GM19351 (cell line): ENCODE data around the gene DOK4.
"Not testable (repeated sequence)": the region's sequence is repeated elsewhere in the genome, so short reads cannot be mapped to it uniquely, and the experiment has no call there.

Experiments
- ATAC-seq: cut with Tn5 transposase; IDR thresholded peaks from one replicate; pipeline ENCODE4 v1.9.1; 2021; ENCODE audit warnings: mild to moderate bottlenecking, moderate library complexity; ENCODE audit not compliant: unreplicated experiment

The DOK4 gene

DNA sequence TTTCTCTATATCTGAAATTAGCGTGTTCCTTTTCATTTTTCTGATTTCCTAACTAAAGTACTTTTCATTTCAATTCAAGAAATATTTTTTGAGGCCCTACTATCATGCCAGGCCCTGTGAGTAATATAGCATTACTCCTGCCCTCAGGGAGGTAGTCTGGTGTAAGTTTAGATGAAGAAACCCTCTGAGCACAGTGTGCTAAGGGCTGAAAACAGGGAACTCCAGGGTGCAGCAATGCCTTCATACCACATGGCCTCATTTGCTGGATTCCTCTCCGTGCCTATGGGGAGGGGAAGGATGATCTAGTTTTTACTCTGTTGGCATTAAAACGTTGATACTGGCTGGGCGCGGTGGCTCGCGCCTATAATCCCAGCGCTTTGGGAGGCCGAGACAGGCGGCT lies 34.3 kb downstream of the DOK4 start:
- ATAC-seq: no peak

DNA sequence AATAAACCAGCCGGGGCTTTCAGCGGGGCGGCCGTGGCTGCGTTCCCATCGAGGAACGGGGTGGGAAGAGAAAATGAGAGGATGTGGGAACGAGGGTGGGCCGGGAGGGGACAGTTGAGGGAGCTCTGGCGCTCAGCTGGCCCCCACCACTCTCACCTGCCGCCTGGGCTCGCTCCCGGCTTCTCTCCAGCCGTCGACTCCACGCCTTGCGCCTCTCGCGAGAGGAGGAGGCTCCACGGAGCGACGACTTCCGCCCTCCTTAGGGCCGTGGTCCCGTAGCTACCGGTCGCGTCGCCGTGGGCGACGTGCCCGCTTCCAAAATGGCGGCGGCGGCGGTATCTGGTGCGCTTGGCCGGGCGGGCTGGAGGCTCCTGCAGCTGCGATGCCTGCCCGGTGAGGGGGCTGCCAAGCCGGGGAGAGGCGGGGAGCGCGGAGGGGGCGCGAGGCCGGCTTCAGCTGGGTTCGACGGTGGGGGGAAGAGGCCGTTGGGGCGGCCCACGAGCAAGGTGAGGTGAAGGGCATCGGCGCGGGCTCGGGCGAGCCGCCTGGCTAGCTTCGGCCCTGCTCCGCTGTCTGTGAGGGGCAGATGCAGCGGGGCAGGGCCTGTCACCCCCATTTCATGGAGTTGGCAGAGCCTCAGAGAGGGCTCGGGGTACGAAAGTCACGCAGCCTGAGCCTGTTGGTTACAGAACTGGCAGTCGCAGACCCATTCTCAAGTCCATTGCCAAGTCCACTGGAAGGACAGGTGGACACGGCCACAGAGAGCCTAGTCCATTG lies 38.9 kb downstream of the DOK4 start, which contains the start of the genes CIAPIN1 and COQ9:
Gene CIAPIN1, minus strand, starts transcription at position 200 of the 777 bp plus-strand sequence. CDS start 6,457 bp downstream, outside the sequence.
Gene COQ9, plus strand, starts transcription at position 294 of the 777 bp plus-strand sequence. Its CDS starts 27 bp downstream, at position 321.
- peak; percentile 99 for ATAC-seq

DNA sequence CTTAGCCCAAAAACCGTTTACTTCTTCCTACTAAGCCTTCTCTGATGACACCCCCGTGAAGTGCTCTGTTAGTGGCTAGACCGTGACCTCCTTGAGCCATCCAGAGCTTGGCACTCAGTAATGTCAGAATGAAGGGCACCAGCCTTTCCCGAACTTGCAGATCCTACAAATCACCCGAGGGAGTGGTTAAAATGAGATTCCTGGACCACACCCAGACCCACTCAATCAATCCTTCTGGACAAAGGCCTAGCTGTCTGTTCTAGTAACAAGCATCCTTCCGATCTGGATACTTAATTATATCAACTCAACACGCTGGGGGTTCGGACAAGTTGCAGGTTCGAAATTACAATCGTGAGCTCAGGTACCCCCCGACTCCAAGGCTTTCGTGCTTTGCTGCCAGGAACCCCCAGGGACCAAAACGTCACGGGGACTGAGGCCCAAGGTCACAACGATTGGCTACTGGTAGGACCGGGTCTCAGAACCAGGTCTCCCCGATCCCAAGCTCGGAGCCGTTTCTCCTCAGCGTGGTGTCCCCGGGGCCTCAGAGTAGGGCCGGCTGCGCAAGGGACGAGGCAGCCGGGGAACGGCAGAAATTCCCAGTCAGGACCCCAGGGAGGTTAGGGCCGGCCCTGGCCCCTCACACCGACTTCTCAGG lies 39.6 kb downstream of the DOK4 start:
- ATAC-seq: peak; percentile 42

DNA sequence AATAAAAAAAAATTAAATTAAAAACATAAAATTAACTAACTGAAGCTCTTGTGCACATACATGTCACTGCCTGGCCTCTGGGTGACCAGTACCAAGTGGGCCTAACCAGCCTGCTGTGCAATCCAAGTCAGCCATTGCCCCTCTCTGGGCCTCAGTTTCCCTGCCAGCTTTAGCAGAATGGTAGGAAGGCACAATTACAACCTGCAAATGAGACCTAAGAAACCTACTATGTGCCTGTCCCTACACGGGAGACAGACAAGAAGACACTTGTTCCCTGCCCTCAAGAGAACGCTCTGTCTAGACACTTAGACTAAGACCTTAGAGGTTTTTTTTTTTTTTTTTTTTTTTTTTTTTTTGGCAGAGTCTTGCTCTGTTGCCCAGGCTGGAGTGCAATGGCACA lies 40.8 kb downstream of the DOK4 start:
- ATAC-seq: no peak

DNA sequence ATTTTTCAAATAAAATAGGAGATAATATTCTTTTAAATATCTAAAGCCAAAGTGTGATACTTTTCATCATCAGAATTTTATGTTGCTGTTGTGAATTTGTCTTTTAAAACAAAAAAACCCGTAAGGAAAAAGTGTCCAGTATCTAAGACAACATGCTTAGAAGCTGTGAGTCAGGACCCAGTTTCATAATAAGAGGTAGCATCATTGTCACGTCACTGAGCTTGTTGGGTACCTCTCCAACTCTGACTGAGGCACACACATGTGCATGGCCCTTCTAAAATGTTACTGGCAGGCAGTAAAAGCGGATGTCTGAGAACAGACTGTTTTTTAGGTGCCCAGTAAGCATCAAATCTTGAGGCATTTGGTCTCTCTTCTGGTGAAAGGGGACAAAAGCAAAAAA lies 41.6 kb downstream of the DOK4 start:
- no peak for ATAC-seq

DNA sequence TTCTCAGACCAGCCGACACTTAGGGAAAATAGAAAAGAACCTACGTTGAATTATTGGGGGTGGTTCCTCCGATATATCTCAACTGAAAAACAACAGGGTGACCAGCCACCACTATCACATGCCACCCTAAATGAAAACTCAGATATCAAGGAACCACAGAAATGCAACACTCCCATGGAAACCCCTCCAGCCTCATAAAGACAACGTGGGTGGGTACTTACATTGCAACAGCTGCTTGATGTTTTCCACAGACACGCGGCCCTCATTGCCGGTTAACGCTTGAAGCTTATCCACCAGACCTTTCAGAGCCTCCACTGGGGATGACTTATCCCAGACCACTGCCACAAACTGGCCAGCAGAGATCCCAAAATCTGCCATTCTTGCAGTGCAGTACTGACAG lies 45.7 kb downstream of the DOK4 start:
- ATAC-seq: not testable (repeated sequence)

DNA sequence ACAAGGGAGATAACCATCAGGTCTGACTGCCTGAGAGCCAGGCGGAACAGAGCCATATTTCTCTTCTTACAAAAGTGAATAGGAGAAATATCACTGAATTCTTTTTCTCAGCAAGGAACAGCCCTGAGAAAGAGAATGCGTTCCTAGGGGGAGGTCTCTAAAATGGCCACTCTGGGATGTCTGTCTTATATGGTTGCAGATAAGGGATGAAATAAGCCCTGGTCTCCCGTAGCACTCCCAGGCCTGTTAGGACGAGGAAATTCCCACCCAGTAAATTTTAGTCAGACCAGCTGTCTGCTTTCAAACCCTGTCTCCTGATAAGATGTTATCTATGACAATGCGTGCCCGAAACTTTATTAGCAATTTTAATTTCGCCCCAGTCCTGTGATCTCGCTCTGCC lies 46.3 kb downstream of the DOK4 start:
- ATAC-seq: not testable (repeated sequence)

DNA sequence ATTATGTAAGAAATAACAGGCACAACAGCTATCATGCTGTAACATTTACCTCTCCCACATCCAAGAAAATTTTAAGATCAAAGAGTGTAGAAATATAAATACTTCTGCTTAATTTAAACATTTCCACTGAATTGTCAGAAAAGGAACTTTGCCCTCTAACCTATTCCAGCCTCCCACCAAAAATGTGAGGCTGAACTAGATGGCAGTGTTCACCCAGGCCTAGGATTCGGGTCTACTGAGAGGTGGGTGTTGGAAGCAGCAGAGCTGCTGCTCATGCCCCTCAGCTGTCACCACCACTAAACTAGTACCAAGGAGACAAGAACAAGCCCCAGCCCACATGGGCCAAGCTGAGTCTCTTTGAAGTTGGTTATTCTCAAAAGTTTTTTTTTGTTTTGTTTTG lies 50.5 kb downstream of the DOK4 start:
- ATAC-seq: no peak

DNA sequence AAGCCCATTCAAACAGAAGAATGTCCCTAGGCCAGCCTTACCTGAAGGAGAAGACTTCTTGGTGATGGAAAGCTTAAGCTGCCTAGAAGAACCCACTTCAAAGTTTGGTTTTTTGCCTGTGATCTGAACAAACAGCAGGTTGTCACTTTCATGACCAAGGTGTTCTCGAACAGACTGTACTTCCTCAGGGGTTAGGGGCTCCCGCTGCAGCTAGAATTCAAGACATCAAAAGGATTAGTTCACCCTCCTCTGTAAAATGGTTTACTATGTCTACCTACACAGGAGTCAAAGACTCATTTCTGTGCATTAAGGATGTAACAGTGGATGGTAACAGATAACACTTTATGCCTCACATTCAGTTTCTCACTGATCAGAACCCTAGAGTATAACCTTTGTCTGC lies 52.3 kb downstream of the DOK4 start:
- ATAC-seq: no peak

DNA sequence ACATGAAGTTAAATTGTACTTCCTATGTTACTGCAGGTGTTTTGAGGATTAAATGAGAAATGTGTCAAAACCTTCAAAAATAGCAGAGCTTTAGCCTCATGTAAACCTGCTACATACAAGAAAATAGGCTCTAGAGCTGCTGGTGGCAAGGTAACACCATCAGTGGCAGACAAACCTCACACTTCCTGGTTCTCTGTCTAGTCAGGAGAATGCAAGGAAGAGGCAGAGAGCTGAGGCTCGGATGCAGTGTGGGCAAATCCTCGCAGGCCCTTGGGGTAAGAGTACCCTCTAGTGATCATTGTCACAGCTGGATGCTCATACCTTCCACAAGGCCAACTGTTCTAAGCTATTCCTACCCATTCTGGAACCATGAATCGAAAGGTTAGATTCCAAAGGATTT lies 53.3 kb downstream of the DOK4 start:
- ATAC-seq: no peak

DNA sequence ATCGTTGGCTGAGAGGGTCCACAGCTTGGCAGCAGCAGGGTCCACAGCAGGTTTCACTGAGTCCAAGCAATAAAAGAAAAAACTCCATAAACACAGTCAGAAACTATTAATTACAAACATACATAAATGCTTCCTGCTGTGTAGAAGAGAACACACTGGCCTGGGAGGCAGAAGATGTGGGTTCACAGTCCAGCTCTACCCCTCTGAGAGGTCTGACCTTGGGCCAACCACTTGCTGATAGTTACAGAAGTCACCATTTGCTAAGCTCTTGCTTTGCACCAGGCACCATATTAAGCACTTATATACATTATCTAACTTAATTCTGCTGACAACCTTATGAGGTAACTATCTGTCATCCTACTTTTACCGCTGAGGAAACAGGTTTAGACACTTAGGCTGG lies 53.8 kb downstream of the DOK4 start:
- no peak for ATAC-seq

DNA sequence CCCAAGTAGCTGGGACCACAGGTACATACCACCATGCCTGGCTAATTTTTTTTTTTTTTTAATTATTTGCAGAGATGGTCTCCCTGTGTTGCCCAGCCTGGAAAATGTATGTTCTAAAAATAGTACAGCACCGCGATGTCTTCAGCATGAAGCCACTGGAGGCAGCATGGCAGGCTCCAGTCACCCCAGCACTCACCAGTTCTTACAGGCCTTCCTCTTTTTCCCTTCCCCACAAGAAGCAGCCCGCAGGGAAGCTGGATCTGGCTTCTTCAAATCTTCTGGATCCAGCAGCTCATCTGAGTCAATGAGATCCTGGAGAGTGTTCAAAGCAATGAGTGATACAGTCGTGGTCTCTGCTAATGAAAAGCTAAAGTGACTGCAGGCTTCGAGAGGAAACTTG lies 55.3 kb downstream of the DOK4 start:
- ATAC-seq: no peak

DNA sequence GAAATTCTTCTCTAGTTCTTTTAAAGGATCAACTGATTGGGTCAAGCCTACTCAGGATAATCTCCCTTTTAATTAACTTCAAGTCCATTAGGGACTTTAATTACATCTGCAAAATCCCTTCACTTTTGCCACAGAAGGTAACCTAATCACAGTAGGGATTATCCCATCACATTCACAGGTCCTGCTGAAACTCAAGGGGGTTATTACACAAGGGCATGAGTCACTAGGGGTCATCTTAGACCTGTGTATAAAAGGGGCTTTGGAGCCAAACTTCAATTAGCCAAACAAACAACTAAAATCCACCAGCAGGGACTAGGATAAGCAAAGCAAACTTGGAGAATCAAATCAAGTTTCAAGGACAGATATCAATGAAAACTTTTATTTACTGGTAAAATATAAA lies 58.5 kb downstream of the DOK4 start:
- no peak for ATAC-seq

DNA sequence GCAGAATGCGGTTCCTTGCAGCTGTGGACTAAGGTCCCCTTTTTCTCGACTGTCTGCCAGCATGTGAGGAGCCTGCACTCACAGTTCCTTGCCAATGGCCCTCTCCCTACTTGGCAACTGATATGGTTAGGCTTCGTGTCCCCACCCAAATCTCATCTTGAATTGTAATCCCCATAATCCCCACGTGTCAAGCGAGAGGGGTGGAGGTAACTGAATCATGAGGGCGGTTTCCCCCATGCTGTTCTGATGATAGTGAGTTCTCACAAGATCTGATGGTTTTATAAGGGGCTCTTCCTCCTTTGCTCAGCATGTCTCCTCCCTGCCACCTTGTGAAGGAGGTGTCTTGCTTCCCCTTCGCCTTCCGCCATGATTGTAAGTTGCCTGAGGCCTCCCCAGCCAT lies 59.0 kb downstream of the DOK4 start:
- no peak for ATAC-seq

DNA sequence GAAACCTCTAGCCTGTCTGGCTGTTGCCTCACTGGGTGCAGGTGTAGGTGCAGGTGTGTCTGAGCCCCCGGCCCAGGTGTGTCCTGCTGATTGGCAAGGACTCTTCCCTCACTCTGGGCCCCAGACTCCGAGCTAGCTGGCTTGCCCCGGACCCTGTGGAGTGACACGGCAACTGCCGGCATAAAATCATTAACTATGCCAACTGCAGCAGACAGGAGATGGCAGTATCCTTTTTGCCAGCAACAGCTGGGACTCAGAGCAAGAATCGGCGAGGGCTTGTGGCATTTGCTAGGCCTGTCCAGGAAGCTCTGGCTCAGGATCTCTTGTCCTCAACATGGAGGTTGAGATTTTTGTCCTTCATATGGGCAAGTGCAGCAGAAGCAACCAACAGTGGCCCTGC lies 59.9 kb downstream of the DOK4 start:
- no peak for ATAC-seq

DNA sequence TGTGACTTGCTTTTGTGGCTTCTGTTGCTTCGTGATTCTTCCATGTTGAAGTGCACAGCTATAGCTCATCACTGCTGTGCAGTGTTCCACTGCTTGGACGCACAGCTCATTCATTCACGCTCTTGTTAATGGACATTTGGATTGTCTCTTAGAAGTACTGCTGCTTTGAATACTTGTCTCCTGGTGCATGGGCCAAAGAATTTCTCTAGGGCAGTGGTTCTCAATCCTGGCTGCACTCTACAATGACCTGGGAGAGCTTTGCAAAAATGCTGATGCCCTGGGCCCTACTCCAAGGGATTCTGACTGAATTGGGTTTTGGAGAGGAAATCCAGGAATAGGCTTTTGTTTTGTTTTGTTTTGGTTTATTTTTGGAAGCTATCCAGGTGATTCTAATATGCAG lies 61.7 kb downstream of the DOK4 start:
- no peak for ATAC-seq

DNA sequence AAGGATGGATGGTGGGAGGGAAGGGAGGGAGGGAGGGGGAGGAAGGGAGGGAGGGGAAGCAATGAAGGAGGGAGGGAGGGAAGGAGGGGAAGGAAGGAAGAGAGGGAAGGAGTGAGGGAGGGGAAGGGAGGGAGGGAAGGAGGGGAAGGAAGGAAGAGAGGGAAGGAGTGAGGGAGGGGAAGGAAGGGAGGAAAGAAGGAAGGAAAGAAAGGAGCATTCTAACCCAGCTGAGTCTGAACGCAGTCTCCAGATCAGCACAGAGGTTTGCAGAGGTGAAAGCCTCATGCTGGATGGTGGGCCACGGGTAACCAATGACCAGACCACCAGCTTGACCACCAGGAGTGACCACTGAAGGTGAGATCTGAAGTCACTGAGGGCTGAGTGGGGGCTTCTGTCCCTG lies 63.1 kb downstream of the DOK4 start:
- no peak for ATAC-seq

DNA sequence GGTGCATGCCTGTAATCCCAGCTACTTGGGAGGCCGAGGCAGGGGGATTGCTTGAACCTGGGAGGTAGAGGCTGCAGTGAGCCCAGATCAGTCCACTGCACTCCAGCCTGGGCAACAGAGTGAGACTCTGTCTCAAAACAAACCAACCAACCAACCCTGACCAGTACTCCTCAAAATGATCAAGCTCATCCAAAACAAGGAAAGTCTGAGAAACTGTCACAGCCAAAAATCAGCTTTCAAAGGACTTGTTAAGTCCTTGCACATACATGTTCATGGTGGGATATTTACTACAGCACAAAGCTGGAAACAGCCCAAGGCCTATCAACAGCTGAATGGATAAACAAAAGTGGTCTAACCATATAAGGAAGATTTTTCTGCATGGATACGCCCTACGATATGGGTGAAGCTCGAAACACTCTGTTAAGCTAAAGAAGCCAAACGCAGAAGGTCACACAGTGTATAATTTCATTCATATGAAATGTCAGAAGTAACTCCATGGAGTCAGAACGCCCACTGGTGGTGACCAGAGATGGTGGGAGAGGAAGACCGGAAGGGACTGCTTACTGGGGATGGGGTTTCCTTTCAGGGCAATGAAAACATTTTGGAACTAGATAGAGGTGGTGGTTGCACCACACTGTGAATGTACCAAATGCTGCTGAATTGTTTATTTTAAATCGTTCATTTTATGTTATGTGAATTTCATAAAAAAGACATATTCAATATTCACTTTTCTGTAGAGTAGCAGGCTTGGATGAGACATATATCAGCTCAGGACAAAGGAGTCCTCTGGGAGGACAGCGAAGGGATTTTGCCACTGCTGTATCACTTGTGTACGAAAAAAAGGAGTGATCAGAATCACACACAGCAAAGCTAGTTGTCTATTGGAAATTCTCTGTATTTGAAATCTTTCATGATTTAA lies 64.0 kb downstream of the DOK4 start:
- ATAC-seq: no peak
